OCI-LY3 (cell line): ENCODE data around the gene KCNG4.

Experiments
- H2AFZ ChIP-seq: fragments of 200-600, 300-600 bp; shearing (Covaris generic); 2 replicates; pipeline ENCODE4 v1.6.0; 2014; ENCODE audit warnings: antibody characterized with exemption, low read depth, low read length
- H3K27ac ChIP-seq: fragments of 200-600, 300-600 bp; sonication (generic); 2 replicates; pipeline ENCODE4 v1.5.1; 2014; ENCODE audit warnings: mild to moderate bottlenecking, low read length, moderate library complexity, mixed read lengths
- H3K27me3 ChIP-seq: fragments of 200-600, 300-600 bp; sonication (generic); 2 replicates; pipeline ENCODE4 v1.6.1; 2014; ENCODE audit warnings: low read depth, low read length, mixed read lengths
- H3K36me3 ChIP-seq: fragments of 200-600, 300-600 bp; sonication (generic); replicated peaks from 2 replicates; pipeline ENCODE3; 2014; ENCODE audit warnings: low read depth, low read length, mixed read lengths
- H3K4me1 ChIP-seq: fragments of 300-600, 200-600 bp; sonication (generic); 2 replicates; pipeline ENCODE4 v1.6.1; 2014; ENCODE audit warnings: low read length, mixed read lengths
- H3K4me2 ChIP-seq: fragments of 200-600, 300-600 bp; sonication (generic); 2 replicates; pipeline ENCODE4 v1.6.1; 2014; ENCODE audit warnings: low read length, mixed read lengths
- H3K4me3 ChIP-seq: fragments of 300-600, 200-600 bp; sonication (generic); 2 replicates; pipeline ENCODE4 v1.5.1; 2014; ENCODE audit warnings: antibody characterized with exemption, mild to moderate bottlenecking, low read length, moderate library complexity
- H3K79me2 ChIP-seq: fragments of 300-600, 200-600 bp; shearing (Covaris generic); 2 replicates; pipeline ENCODE4 v1.6.1; 2014; ENCODE audit warnings: mild to moderate bottlenecking, low read length, mixed read lengths
- H3K9ac ChIP-seq: fragments of 300-600, 200-600 bp; shearing (Covaris generic); 2 replicates; pipeline ENCODE4 v1.6.0; 2014; ENCODE audit warnings: mild to moderate bottlenecking, low read length, moderate library complexity
- H3K9me3 ChIP-seq: fragments of 200-600, 300-600 bp; shearing (Covaris generic); 2 replicates; pipeline ENCODE4 v1.6.1; 2014; ENCODE audit warnings: low read length, mixed read lengths; ENCODE audit not compliant: insufficient read depth
- H4K20me1 ChIP-seq: fragments of 200-600, 300-600 bp; sonication (generic); 2 replicates; pipeline ENCODE4 v1.6.1; 2016; ENCODE audit warnings: low read length, mixed read lengths; ENCODE audit not compliant: insufficient read depth
- CTCF ChIP-seq: fragments of 200-600, 300-600 bp; sonication (generic); IDR thresholded peaks from 2 replicates; pipeline ENCODE4 v1.5.1; 2014; ENCODE audit warnings: antibody characterized with exemption, low read length, low read depth
- EZH2phosphoT487 ChIP-seq: fragments of 200-600 bp; shearing (Covaris generic); IDR thresholded peaks from 2 replicates; pipeline ENCODE4 v1.6.1; 2018; ENCODE audit warnings: antibody characterized with exemption, mixed run types, low read depth

The KCNG4 gene

DNA sequence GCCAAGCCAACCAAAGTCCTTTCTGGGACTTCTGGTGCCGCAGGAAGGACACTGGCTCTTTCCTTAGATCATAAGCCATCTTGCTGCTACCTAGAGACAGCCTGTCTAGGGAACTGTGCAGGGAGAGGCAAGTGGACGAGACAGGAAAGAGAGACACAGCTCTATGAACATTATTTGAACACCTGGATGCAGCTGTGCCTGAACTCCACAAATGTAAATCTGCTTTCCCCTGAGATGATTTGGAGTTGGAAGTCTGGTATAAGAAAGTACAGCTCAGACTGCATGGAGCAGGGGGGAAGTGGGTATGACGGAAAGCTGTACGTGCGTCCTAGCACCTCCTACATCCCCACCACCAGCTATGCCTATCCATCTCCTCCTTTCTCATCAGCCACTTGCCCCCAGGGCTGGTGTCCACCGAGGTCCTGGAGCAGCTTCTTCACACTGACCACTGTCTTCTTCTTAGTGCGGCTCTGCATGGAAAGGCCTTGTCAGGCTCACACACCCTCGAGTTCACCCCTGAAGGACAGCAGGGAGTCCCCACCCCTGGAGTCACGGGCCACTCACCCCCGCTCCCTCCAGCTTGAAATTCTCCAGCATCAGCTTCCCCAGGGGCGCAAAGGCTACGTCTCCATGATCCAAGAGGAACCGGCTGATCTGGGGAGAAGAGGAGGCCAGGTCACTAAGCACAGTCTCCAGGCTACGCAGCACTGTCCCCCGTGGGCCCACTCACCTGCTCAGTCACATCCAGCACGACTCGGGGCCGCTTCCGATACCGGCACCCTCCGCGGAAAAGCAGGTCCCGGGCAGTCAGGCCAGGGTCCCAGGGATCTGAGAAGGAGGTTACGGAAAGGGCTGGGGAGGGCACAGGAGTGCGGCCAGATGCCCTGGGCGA lies 56.9 kb downstream of the KCNG4 start:
- Histone ChIP-seq H3K79me2 (peaks cover 24% of the 10 kb centered on the region), H3K9ac (no peak overlapping the region), H3K27me3 (no peaks in the 10 kb centered on the region), H3K4me3 (no peak overlapping the region), H3K4me1 (peaks cover 8% of the 10 kb centered on the region), H3K27ac (no peak overlapping the region), H3K4me2 (no peak overlapping the region), H3K9me3 (no peaks in the 10 kb centered on the region), H3K36me3 (peaks cover 16% of the 10 kb centered on the region), H4K20me1 (no peaks in the 10 kb centered on the region), H2AFZ (no peak overlapping the region)
- TF ChIP-seq CTCF: no peak
- no peak for TF ChIP-seq EZH2phosphoT487

DNA sequence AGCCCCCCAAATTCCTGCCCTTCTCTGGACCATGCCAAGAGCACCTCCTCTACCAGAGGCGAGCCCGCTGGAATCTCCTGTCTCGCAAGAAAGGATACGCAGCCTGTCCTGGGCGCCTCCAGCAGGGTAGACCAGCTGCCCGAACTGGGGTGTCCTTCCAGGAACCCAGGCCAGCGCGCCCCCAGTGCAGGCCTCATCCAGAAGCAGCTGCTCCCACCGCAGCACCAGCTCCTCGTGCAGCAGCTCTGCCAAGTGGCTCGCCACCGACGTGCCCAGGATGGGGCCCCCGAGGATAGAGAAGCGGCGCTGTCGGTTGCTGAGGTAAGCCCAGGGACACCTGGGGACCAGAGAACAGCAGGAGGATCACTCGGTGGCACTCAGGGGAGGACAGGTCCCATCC lies 57.7 kb downstream of the KCNG4 start:
- Histone ChIP-seq H3K79me2 (peaks cover 24% of the 10 kb centered on the region), H4K20me1 (no peaks in the 10 kb centered on the region), H3K27me3 (no peaks in the 10 kb centered on the region), H3K27ac (no peak overlapping the region), H3K9ac (no peak overlapping the region), H3K9me3 (no peaks in the 10 kb centered on the region), H3K4me1 (peaks cover 6% of the 10 kb centered on the region), H2AFZ (no peak overlapping the region), H3K4me2 (no peak overlapping the region), H3K36me3 (peaks cover 16% of the 10 kb centered on the region), H3K4me3 (no peak overlapping the region)
- TF ChIP-seq EZH2phosphoT487: no peak
- no peak for TF ChIP-seq CTCF

DNA sequence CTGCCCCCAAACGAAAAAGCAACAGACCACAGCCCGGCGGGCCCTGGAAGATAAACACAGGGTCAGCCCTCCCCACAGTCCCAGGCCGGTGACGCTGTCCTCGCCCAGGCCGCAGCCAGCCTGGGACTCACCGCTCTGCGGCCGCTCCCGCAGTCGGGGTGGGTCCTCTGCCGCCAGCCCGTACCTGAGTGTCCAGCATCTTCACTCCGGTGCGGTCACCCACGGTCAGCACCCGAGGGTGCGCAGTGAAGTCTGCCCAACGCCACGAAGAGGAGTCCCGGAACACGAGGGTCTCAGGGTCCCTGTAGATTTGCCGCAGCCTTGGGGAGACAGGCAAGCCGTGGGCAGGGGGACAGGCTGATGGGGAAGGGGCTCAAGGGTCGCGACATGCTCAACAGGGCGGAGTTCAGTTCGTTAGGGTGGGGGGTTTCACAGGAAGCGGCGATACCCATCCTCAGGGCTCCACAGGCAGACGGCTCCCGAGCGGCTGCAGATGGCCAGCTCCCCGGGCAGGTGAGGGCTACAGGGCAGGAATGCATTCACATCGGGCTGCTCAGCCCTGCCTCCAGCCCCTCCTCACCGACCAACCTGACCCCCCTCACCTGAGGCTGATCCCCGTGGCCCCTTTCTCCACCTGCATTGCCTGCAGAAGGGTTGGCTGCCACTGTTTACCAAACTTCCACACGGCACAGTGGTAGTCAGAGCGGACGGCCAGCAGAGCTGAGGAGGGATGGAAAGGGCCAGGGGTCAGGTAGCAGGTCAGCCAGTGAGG lies 58.5 kb downstream of the KCNG4 start:
- peaks cover 16% of the 10 kb centered on the region for H3K36me3 ChIP-seq
- TF ChIP-seq CTCF (no peak), EZH2phosphoT487 (no peak)

DNA sequence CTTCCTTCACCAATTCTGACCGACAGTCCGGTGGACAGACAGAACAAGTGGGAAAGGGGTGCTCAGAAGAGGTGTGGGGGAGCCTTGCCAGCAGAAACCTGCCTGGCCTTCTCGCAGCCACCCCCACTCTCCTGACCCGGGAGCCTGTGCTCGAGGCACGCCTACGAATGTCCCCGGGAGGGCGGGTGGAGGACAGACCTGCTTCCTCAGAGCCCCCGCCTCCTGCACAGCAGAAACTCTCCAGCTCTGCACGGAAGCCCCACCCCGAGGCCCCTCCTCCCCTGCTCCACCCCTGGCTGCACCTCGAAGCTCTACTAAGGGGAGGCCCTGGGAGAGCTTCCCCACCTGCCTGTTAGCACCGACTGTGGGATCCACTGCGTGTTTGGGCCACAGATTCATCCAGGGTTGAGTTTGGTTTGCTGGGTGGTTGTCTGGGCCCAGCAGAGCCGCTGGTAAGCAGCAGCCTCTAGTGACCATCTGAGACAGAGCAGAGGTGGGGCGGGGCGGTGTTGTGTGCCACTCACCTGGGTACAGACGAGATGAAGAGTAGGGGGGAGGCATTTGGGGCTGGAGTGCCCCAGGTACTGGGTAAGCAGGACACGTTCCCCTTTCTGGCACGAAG lies 59.2 kb downstream of the KCNG4 start:
- H3K9ac ChIP-seq: no peak overlapping the region
- H3K36me3 ChIP-seq: peaks cover 16% of the 10 kb centered on the region
- H3K4me2 ChIP-seq: no peak overlapping the region
- no peaks in the 10 kb centered on the region for H3K4me1 ChIP-seq
- no peaks in the 10 kb centered on the region for H4K20me1 ChIP-seq
- H3K27ac ChIP-seq: no peak overlapping the region
- peaks cover 13% of the 10 kb centered on the region for H3K79me2 ChIP-seq
- H3K9me3 ChIP-seq: no peaks in the 10 kb centered on the region
- H3K4me3 ChIP-seq: no peak overlapping the region
- no peak overlapping the region for H2AFZ ChIP-seq
- no peaks in the 10 kb centered on the region for H3K27me3 ChIP-seq
- TF ChIP-seq EZH2phosphoT487: no peak
- TF ChIP-seq CTCF: no peak

More for the DNA sequence above, 58.5 kb downstream of the KCNG4 start:
- H3K4me3 ChIP-seq: no peak overlapping the region
- H3K4me2 ChIP-seq: no peak overlapping the region
- H3K9me3 ChIP-seq: no peaks in the 10 kb centered on the region
- no peak overlapping the region for H2AFZ ChIP-seq
- H3K4me1 ChIP-seq: peaks cover 5% of the 10 kb centered on the region
- peaks cover 20% of the 10 kb centered on the region for H3K79me2 ChIP-seq
- no peak overlapping the region for H3K27ac ChIP-seq
- no peak overlapping the region for H3K9ac ChIP-seq
- H4K20me1 ChIP-seq: no peaks in the 10 kb centered on the region
- no peaks in the 10 kb centered on the region for H3K27me3 ChIP-seq
